SK-MEL-5 (cell line): ENCODE results near the gene TIMP3. TPM values are rescaled to one million over a fixed set of nuclear protein-coding genes. Genes with fewer than 3 reads are reported as not detected.

Experiments used
- DNase-seq: peaks from one replicate; pipeline ENCODE4 v3.0.0-alpha.2; 2016; ENCODE audit warnings: low read depth, low spot score
- in situ Hi-C: cut with HindIII; loops from 2 replicates; pipeline ENCODE4 v1.10.0; 2016; ENCODE audit warnings: low sequenced_read_pairs, high pct_unique_total_duplicates, low pct_unique_long_range_greater_than_20kb
- total RNA-seq: library from RNA; depleted of rRNA; stranded (reverse); fragments of >200 nt; shearing (Covaris generic); gene quantifications from 2 replicates; pipeline ENCODE4 v1.2.3, GENCODE V29; 2014

Gene TIMP3
- total RNA-seq, 1 experiment from 2014 or later: 78.8 TPM

- no peak for DNase-seq
- in situ Hi-C loops: no loop called here
Observed at GRCh38 chr22:32800994-32801536, 440 bp upstream of the TIMP3 start.

- in situ Hi-C loops: no loop called here
- DNase-seq: no peak
Observed at GRCh38 chr22:32802237-32802765, 796 bp downstream of the TIMP3 start.

GRCh38 chr22:32803020-32803737 is 1.7 kb downstream of the TIMP3 start:
- in situ Hi-C loops: no loop called here
- DNase-seq: no peak

- DNase-seq: no peak
Observed at GRCh38 chr22:32803738-32804435, 2.4 kb downstream of the TIMP3 start.

GRCh38 chr22:32804531-32805360 is 3.2 kb downstream of the TIMP3 start:
- in situ Hi-C loops: no loop called here
- DNase-seq: no peak

More at GRCh38 chr22:32803738-32804435, 2.4 kb downstream of the TIMP3 start:
- in situ Hi-C loops: no loop called here

GRCh38 chr22:32805361-32805881 is 3.9 kb downstream of the TIMP3 start:
- in situ Hi-C loops: no loop called here
- DNase-seq: no peak

GRCh38 chr22:32806296-32806695 is 4.8 kb downstream of the TIMP3 start:
- no peak for DNase-seq
- in situ Hi-C loops: no loop called here

GRCh38 chr22:32808038-32808445 is 6.5 kb downstream of the TIMP3 start:
- in situ Hi-C loops: no loop called here
- no peak for DNase-seq

- in situ Hi-C loops: no loop called here
- no peak for DNase-seq
Observed at GRCh38 chr22:32809786-32810554, 8.5 kb downstream of the TIMP3 start.

GRCh38 chr22:32810555-32811133 is 9.1 kb downstream of the TIMP3 start:
- in situ Hi-C loops: no loop called here
- DNase-seq: no peak

- in situ Hi-C loops: no loop called here
Observed at GRCh38 chr22:32811788-32812545, 10.5 kb downstream of the TIMP3 start.

GRCh38 chr22:32814285-32814860 is 12.9 kb downstream of the TIMP3 start:
- in situ Hi-C loops: no loop called here
- no peak for DNase-seq

More at GRCh38 chr22:32811788-32812545, 10.5 kb downstream of the TIMP3 start:
- DNase-seq: no peak

- in situ Hi-C loops: no loop called here
- no peak for DNase-seq
Observed at GRCh38 chr22:32815059-32815458, 13.6 kb downstream of the TIMP3 start.

GRCh38 chr22:32815943-32816342 is 14.4 kb downstream of the TIMP3 start:
- DNase-seq: no peak
- in situ Hi-C loops: no loop called here

- no peak for DNase-seq
- in situ Hi-C loops: no loop called here
Observed at GRCh38 chr22:32817137-32817730, 15.7 kb downstream of the TIMP3 start.
